NCI-H1436 (cell line): ENCODE results near the gene SHROOM4.
A peak's percentile ranks its signal among the peaks of the same experiment; 100 is the strongest.

Experiments
- DNase-seq: peaks from one replicate; lab custom pipeline; 2025; lab: John Stamatoyannopoulos, UW

SHROOM4 gene

GRCh38 chrX:50705042-50705441, 109.0 kb downstream of the SHROOM4 start:
- no peak for DNase-seq

GRCh38 chrX:50704360-50704759, 109.6 kb downstream of the SHROOM4 start:
- DNase-seq: no peak

DNA sequence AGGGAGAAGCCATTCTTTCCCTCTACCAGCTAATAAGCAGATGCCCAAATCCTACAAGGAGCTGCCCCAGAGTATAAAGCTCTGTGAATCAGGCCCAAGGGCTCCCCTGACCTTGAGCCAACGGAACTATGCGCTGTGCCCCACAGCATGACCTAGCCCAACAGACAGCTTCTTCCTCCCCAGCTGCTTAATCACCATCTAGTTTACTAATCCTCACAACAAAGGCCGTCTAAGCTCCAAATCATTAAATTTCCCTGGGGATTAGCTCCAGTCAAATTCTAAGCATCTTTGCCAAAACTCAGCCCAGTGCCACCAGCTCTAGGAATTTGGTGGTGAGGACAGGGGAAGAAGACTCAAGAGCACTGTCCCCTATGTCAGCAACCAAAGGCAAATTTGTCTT, 113.1 kb downstream of the SHROOM4 start:
- no peak for DNase-seq

DNA sequence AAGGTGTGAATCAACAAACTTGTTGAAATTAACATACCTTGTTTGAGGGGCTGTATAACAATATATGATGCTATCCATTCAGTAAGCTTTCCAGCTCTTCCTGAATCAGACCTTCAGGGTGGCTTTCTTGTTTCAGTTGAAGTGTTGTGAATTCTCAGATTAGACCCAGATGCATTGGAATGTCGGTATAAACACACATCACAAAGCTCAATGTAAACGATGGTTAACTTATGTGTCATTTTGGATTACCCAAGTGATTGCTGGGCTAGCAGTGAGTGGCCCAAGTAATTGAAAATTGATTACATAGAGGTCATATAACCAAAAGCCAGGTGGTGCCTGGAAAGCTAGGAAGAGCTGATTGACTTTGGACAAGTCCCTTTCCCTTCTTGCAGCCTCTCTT, 115.0 kb downstream of the SHROOM4 start:
- DNase-seq: no peak

- no peak for DNase-seq
Measured at GRCh38 chrX:50697691-50698090, 116.3 kb downstream of the SHROOM4 start.

DNA sequence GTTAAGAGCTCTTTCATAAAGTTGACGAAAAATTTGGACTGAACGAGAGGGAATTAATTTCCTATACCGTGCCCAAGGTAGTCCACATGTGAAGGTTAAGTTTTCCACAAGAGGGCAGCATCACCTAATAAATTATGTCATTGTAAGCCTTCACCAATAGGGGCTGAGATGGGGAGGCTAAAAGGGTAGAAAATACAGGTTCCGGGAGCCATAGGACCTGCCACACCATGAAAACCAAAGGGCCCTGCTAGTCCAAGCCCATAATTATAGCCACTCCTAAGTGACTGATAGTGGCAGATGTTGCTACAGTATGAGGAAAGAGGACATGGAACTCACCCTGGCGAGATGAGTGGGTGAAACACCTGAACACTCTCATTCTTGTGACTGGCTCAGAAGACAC, 122.2 kb downstream of the SHROOM4 start:
- peak; percentile 31 for DNase-seq

DNA sequence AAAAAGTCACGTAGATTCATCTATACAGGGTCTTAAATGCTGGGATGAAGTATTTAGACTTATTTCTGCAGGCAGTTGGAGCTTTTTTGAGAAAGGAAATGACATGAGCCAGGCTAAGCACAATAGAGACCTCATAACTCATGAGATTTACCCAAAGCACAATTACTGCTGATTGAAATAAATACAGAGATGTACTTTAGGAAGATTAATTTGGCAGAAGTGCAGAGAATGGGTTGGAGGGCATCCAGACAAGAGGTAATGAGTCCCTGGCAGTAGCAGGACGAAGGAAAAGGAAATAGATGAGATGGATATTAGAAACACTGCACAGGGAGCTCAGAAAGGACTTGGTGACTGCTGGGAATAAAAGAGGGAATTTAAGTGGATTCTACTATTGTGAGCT, 129.1 kb downstream of the SHROOM4 start:
- no peak for DNase-seq

DNA sequence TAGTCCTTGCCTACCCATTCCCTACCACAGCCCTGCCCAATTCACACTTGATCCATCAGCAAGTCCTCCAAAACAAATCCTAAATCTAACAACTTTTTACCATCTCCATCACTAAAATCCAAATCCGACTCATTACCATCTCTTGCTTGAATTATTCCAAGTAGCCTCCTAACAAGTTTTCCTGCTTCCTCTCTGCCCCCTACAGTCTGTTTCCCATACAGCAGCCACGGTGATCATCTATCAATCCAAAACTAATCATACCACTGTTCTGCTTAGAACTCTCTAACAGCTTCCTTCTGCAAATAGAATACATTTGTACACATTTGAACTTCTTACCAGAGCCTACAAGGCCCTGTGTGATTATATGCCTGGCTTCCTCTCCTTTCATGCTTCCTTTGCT, 133.0 kb downstream of the SHROOM4 start:
- DNase-seq: no peak

DNA sequence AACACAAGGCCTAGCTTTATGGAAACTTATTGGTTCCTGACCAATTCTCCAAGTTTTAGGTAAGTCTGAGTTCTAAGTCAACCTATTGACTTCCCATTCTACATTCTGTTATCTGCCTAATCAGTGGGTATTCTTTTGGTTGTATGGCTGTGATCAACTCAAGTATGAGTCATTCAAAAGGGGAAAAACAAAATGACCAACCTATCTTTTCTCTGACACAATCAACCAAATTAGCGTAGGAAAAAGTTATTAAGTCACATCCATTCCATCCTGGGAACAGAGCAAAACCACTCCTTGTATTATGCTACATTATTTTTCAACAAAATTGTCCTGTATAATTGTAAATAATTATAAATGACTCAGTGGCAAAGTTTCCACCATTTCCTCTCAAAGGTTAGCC, 136.2 kb downstream of the SHROOM4 start:
- DNase-seq: no peak

DNA sequence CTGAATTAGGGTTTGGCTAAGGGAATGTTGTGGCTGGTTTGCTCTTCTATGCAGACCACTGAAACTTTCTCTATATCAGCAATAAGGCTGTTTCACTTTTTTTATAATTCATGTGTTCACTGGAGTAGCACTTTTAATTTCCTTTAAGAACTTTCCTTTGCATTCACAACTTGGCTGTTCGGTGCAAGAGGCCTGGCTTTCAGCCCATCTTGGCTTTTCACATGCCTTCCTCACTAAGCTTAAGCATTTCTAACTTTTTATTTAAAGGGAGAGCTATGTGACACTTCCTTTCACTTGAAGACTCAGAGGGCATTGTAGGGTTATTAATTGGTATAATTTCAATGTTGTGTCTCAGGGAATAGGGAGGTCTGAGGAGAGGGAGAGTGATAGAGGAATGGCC, 142.3 kb downstream of the SHROOM4 start:
- DNase-seq: no peak

- DNase-seq: no peak
Measured at GRCh38 chrX:50668860-50669259, 145.1 kb downstream of the SHROOM4 start.

- no peak for DNase-seq
Measured at GRCh38 chrX:50648156-50648555, 165.8 kb downstream of the SHROOM4 start.

DNA sequence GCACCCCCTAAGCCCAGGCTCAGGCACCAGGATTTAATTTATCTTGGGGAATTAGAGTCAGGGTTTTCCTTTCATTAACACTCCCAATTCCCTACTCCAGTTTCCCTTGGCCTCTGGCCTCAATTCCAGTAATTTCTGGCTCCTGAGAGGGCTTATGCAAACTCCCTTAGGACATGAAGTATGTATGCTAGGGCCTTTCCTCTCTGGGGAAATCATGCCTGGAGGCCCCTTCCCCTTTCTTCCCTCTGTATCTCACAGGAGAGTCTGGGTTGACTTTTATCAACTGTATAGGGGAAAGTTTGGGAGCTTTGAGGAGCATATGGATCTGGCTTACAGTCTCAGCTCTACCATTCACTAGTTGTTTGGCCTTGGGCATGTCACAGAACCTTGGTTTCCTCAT, 169.5 kb downstream of the SHROOM4 start:
- no peak for DNase-seq

DNA sequence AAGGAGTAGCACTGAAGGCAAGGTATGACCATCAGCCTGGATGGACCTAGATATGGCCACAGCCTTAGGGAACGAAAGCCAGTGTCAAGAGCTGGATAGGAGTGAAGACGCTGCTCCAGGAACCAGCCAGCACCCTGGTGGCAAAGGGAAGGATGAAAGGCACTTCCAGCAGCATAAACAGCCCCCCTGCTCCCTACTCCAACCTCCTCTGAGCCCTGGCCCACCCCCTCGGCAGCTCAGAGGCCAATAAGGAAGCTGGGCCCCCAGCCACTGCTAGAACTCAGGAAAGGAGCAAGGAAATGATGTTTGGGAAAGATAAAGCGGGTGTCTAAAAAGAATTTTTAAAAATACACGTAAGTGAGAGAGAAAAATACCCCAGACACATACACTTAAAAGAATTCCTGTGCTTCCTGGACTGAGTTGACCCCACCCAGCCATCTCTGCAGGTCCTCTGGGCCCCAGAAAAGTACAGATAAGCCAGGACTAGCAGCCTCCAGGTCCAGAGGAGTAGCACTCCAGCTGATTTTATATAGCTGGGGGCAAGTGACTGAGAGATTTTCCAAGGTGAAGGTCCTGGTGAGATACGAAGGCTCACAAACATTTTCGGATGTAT, 170.4 kb downstream of the SHROOM4 start:
- no peak for DNase-seq

DNA sequence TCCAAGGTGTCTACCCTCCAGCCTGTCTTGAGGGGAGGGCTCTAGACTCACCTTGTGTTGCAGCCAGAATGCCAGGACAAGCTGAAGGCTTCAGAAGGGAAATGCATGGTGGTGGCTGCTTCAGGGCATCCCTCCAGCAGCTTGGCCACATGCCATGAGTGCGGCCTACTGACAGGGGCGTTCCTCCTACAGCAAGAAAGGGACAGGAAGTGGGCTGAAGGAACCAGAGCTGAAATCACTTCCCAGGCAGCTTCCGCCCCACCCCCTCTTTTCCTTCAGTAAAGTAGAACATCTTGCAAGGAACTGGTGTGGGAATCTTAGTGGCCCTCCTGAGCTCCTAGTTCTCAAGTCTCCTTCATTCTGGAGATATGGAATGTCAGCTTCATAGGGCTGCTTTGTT, 175.9 kb downstream of the SHROOM4 start:
- no peak for DNase-seq

GRCh38 chrX:50635817-50636365, 178.1 kb downstream of the SHROOM4 start:
- DNase-seq: no peak

- DNase-seq: no peak
Measured at GRCh38 chrX:50635162-50635561, 178.8 kb downstream of the SHROOM4 start.

DNA sequence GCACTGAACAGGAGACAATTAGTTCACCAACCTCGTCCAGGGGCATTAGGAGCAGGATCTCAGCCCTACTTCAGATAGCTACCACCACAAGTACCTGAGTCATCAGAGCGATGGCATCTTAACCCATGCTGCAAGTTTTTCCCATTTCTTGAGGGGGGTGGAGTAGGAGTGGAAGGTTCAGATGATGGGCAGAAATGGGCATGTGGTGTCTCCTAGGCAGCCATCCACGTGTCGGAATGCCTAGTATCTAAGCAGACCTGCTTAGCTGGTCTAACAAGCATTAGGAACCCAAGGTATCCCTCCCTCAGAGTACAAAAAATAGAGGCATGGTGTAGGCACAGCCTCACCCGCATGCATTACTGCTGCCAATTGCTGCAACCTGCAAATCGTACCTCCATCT, 184.2 kb downstream of the SHROOM4 start:
- no peak for DNase-seq

- no peak for DNase-seq
Measured at GRCh38 chrX:50627696-50628095, 186.3 kb downstream of the SHROOM4 start.

GRCh38 chrX:50626432-50626831, 187.6 kb downstream of the SHROOM4 start:
- DNase-seq: no peak

DNA sequence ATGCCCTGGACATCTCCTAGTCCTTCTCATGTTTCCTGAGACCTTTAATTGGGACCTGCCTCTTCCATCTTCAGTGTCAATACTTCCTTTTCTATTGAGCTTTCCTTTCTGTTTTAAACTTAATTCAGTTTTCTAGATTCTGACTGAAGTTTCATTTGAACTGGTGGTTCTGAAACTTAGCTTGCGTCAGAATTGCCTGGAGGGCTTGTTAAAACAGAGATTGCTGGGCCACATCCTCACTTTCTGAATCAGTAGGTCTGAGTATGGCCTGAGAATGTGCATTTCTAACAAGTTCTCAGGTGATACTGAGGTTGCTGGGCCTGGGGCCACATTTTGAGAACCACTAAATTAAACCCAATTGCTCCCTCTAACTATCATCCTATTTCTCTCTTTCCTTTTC, 191.2 kb downstream of the SHROOM4 start:
- no peak for DNase-seq

DNA sequence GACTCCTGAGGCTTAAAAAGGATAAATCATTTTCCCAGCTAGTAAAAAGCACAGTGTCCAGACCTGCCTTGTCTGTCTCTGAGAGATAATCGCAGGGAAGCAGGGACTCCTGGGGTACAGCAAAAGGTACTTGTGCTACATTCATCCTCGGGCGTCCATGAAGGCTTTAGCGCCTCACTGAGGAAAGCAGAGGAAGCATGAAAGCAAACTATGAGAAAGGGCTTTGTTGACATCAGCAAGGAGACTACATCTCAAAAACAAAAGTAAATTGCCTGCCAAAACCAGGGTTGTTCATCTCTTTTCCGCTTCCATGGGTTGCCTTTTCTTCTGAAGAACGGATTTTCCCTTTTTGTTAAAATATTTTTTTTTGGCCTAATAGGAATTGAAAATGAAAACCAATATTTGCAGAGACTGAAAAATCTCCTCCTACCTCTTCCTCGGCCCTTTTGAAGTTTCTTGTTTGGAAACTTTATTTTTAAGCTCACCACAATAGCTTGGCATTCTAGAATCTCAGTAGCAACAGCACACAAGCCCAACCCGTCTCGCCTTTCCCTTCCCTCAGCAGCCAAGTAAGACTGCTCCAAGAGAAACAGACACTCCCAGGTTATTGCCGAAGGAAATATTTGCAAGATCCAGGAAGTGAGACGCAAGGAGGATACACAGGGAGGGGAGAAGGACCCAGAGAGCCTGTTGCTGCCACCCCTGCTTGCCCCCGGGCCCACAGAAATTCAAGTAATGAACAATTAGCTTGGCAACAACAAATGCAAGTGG, 195.0 kb downstream of the SHROOM4 start:
- DNase-seq: no peak

DNA sequence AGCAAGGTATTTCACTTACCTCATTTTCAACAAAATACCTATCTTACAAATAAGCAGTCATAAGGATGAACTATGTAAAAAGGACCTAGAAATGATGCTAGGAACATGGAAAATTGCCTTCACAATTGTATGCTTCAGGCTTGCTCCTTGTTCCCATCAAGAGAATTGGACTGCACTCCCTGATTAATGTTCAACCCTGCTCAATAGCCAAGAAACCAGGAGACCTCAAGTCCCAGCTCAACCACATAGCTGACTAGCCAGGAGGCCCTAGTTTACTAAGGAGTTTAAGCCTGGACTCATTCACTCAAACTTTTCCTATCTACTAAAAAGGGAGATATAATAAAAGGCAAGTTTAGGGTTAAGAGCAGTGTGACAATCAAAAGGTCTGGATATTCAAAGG, 196.8 kb downstream of the SHROOM4 start:
- no peak for DNase-seq
